Colonic mucosa (tissue), 4 donors: ENCODE data around the gene MRPL23. TPM values are rescaled to one million over a fixed set of nuclear protein-coding genes. Genes with fewer than 3 reads are reported as not detected.

Source experiments
- DNase-seq: peaks from one replicate; pipeline ENCODE4 v3.0.0-alpha.2; 2020
- H3K27ac ChIP-seq: fragments of 200-600 bp; one replicate; pipeline ENCODE4 v1.8.0; 2021
- H3K27me3 ChIP-seq: fragments of 200-600 bp; one replicate; pipeline ENCODE4 v1.8.0; 2021
- H3K36me3 ChIP-seq: fragments of 200-600 bp; one replicate; pipeline ENCODE4 v1.8.0; 2021
- H3K4me1 ChIP-seq: fragments of 200-600 bp; one replicate; pipeline ENCODE4 v1.8.0; 2021; ENCODE audit warnings: mild to moderate bottlenecking
- H3K4me3 ChIP-seq: fragments of 200-600 bp; one replicate; pipeline ENCODE4 v1.8.0; 2021
- H3K9ac ChIP-seq, 2 donors: one replicate each; pipeline ENCODE4 v1.7.0; 2013; ENCODE audit warnings: control low read depth in 2 of 2, low read depth in 2 of 2, low read length in 2 of 2
- H3K9me3 ChIP-seq: fragments of 200-600 bp; one replicate; pipeline ENCODE4 v1.8.0; 2021
- intact Hi-C: fragments of 100-400 bp; cut with DNase I; formaldehyde crosslinking; loops from one replicate; pipeline ENCODE4 v1.14.1; 2022
- total RNA-seq, 2 donors: library from RNA; stranded (reverse); fragmentation: NEBNext Ultra II Directional in 1 of 2; extraction: Animal tissue kit (Norgen Biotek cat#: 25700) in 1 of 2; gene quantifications; one replicate each; pipeline ENCODE4 v1.2.1, GENCODE V29; 2021
- TF ChIP-seq, protein P1 (sequence below): fragments of 200-600 bp; IDR thresholded peaks from one replicate; pipeline ENCODE4 v1.8.0; 2022; ENCODE audit warnings: antibody characterized with exemption, mild to moderate bottlenecking
- donor health status: healthy.
- donor health status: DM: no; HTN: no; CAD: no.
- donor health status: DM: no; HTN: no; CAD: no.

The MRPL23 gene
- total RNA-seq, 2 donors from 2014 or later: 89.4 to 140 TPM

DNA sequence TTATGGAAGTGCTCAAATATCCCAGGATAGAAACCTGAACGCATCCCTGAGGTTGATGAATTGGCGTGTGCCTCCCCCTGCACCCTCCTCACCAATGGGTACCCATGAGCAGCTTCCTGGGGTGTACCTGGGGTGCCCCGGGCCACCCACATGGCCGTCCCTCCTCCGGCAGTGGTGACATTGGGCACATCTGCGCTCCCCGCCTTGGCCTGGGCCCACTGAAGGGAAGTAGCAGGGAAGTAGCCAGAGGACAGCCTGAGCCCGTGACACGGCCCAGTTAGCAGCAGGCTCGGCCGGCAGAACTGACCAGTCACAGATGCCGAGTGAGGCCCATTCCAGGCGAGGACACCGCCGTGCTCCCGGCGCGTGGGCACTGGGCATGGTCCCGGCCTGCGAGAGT lies 16.7 kb downstream of the MRPL23 start:
- Histone ChIP-seq H3K4me1 (no peaks in the 10 kb centered on the region), H3K36me3 (no peaks in the 10 kb centered on the region), H3K27ac (no peak overlapping the region), H3K9me3 (no peaks in the 10 kb centered on the region), H3K27me3 (no peaks in the 10 kb centered on the region), H3K9ac (no peak overlapping the region), H3K4me3 (no peak overlapping the region)
- TF ChIP-seq, protein P1, sequence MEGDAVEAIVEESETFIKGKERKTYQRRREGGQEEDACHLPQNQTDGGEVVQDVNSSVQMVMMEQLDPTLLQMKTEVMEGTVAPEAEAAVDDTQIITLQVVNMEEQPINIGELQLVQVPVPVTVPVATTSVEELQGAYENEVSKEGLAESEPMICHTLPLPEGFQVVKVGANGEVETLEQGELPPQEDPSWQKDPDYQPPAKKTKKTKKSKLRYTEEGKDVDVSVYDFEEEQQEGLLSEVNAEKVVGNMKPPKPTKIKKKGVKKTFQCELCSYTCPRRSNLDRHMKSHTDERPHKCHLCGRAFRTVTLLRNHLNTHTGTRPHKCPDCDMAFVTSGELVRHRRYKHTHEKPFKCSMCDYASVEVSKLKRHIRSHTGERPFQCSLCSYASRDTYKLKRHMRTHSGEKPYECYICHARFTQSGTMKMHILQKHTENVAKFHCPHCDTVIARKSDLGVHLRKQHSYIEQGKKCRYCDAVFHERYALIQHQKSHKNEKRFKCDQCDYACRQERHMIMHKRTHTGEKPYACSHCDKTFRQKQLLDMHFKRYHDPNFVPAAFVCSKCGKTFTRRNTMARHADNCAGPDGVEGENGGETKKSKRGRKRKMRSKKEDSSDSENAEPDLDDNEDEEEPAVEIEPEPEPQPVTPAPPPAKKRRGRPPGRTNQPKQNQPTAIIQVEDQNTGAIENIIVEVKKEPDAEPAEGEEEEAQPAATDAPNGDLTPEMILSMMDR: no peak
- intact Hi-C loops: no loop called here
- no peak for DNase-seq

DNA sequence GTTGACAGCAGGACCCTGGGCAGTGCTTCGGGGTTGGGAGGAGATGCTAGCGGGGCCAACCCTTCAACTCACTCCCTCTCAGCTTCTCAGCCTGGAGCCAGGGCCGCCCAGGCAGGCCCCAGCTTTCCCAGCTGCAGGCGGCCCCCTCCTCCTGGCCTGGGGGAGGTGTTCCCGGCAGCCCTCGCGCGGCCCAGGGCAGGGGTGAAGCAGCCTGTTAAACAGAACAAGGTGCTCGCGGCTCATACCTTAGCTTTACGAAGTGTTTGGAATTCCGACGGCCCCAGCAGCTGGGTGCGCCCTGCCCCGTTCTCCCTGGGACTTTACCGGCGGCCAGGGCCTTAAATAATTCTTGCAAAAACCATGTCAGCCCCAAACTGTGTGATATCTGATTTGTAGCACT lies 17.2 kb downstream of the MRPL23 start:
- no peak overlapping the region for H3K27ac ChIP-seq
- no peak overlapping the region for H3K4me3 ChIP-seq
- no peaks in the 10 kb centered on the region for H3K27me3 ChIP-seq
- no peak overlapping the region for H3K9ac ChIP-seq
- intact Hi-C loops: no loop called here
- no peak for DNase-seq
- TF ChIP-seq, protein P1: no peak
- H3K9me3 ChIP-seq: no peaks in the 10 kb centered on the region
- no peaks in the 10 kb centered on the region for H3K4me1 ChIP-seq
- no peaks in the 10 kb centered on the region for H3K36me3 ChIP-seq

DNA sequence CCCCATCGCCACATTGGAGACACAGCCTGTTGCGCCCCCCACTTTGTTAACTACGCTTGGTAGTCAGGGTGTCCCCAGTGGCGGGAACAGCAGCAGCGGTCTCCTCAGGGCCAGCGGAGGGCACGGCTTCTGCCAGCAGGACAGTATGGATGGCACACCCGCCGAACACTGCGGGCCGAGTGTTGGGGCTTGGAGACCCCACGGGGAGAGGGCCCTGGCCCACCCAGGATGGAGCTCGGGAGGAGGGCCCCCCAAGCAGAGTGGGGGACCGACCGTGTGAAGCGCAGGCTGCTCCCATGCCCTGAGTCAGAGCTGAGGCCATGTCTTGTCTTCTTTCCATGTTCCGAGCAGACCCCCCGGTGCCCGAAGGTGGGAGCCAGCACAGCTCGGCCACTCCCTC lies 17.8 kb downstream of the MRPL23 start:
- Histone ChIP-seq H3K36me3 (no peaks in the 10 kb centered on the region), H3K9me3 (no peaks in the 10 kb centered on the region), H3K9ac (no peak overlapping the region), H3K27ac (no peak overlapping the region), H3K4me1 (no peaks in the 10 kb centered on the region), H3K27me3 (no peaks in the 10 kb centered on the region), H3K4me3 (no peak overlapping the region)
- no peak for DNase-seq
- TF ChIP-seq, protein P1: no peak
- intact Hi-C loops: no loop called here

DNA sequence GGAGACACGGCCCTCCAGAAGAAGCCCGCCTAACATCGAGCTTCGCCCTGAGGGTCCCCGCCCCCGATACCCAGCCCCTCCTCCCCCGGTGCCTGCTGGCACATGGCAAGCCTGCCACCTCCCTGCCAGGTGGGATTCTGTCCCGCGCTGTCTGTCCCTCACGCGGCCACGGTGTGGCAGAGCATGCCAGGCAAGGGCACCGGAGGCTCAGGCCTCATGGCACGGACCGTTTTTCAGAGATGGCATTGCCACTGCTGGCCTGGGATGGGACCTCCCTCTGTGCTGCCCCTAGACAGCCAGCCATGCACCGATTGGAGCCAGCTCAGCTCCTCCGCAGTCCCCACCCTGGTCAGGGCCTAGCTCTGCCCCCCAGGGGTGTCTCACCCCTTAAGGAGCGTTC lies 19.4 kb downstream of the MRPL23 start:
- Histone ChIP-seq H3K9me3 (no peaks in the 10 kb centered on the region), H3K27ac (no peak overlapping the region), H3K36me3 (no peaks in the 10 kb centered on the region), H3K9ac (no peak overlapping the region), H3K27me3 (no peaks in the 10 kb centered on the region), H3K4me1 (no peaks in the 10 kb centered on the region), H3K4me3 (no peak overlapping the region)
- DNase-seq: no peak
- intact Hi-C loops: no loop called here
- TF ChIP-seq, protein P1: no peak

DNA sequence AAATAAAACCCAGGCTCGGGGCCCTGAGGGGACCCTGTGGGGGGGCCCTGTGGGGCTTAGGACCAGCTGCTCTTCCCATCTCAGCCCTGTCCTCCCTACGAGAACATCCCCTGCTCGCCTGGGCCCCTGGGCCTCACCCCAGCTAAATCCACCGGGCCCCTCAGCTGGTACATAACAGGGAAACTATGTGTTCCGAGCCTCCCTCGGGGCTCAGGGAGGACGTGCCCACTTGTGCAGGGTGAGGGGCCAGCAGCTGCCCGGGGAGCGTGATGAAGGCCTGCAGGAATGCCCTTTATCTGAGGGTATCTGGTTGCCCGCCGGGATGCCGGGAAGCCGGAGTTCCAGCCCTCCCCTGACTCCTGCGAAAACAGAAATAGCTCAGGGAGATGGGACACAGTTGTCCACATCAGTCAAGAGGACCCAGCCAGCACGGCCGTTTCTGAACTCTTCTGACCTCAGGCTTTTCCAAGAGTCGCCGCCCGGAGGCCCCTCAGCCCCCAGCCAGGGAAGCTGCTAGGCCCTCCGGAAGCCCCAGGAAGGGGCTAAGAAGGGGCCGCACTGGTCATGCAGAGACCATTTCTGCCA lies 20.6 kb downstream of the MRPL23 start:
- Histone ChIP-seq H3K9me3 (no peaks in the 10 kb centered on the region), H3K9ac (no peak overlapping the region), H3K4me1 (no peaks in the 10 kb centered on the region), H3K27me3 (no peaks in the 10 kb centered on the region), H3K27ac (no peak overlapping the region), H3K4me3 (no peak overlapping the region), H3K36me3 (no peaks in the 10 kb centered on the region)
- TF ChIP-seq, protein P1: no peak
- intact Hi-C loops: no loop called here
- no peak for DNase-seq
